ENCODE data around the gene CREB3L2. TPM values are rescaled to one million over a fixed set of nuclear protein-coding genes. Genes with fewer than 3 reads are reported as not detected.

The CREB3L2 gene
- total RNA-seq, 1 donor, result 28.6 TPM

- TF ChIP-seq CTCF (IDR thresholded peaks at IDR 0.05; ENCODE audit: extremely low read depth, low read depth, low read length), result no peak
- Histone ChIP-seq H3K27ac (ENCODE audit: low read depth, low read length) (peak overlapping the region; percentile 99), H3K4me1 (ENCODE audit: insufficient read depth, low read length) (peaks cover 92% of the 10 kb centered on the region)
These were observed 124.7 kb downstream of the CREB3L2 start for GRCh38 chr7:137877027-137877675.

GRCh38 chr7:137875746-137876145, 126.1 kb downstream of the CREB3L2 start:
- Histone ChIP-seq H3K36me3 (ENCODE audit: insufficient read depth, low read length) (peaks cover 74% of the 10 kb centered on the region), H3K27me3 (ENCODE audit: insufficient read depth, low read length) (no peaks in the 10 kb centered on the region), H3K79me2 (ENCODE audit: insufficient read depth, low read length) (peaks cover 4% of the 10 kb centered on the region), H3K4me2 (ENCODE audit: insufficient read depth, low read length) (no peak overlapping the region), H4K20me1 (ENCODE audit: insufficient read depth, low read length) (no peaks in the 10 kb centered on the region), H3K4me3 (ENCODE audit: insufficient read depth, low read length) (no peak overlapping the region), H3K27ac (ENCODE audit: low read depth, low read length) (peak overlapping the region; percentile 99), H3K4me1 (ENCODE audit: insufficient read depth, low read length) (peaks cover 78% of the 10 kb centered on the region), H3K9me3 (ENCODE audit: low read depth, low read length) (no peaks in the 10 kb centered on the region), H2AFZ (ENCODE audit: low read length) (no peak overlapping the region)
- DNase-seq (ENCODE audit: insufficient read length, low spot score, missing footprints), result no peak
- TF ChIP-seq CTCF (IDR thresholded peaks at IDR 0.05; ENCODE audit: extremely low read depth, low read depth, low read length), result no peak

More at GRCh38 chr7:137877027-137877675, 124.7 kb downstream of the CREB3L2 start:
- Histone ChIP-seq H3K79me2 (ENCODE audit: insufficient read depth, low read length) (peaks cover 4% of the 10 kb centered on the region), H3K27me3 (ENCODE audit: insufficient read depth, low read length) (no peaks in the 10 kb centered on the region), H3K4me3 (ENCODE audit: insufficient read depth, low read length) (no peak overlapping the region), H2AFZ (ENCODE audit: low read length) (no peak overlapping the region), H3K36me3 (ENCODE audit: insufficient read depth, low read length) (peaks cover 75% of the 10 kb centered on the region), H4K20me1 (ENCODE audit: insufficient read depth, low read length) (no peaks in the 10 kb centered on the region), H3K9me3 (ENCODE audit: low read depth, low read length) (no peaks in the 10 kb centered on the region), H3K4me2 (ENCODE audit: insufficient read depth, low read length) (no peak overlapping the region)
- DNase-seq (ENCODE audit: insufficient read length, low spot score, missing footprints), result no peak

DNA sequence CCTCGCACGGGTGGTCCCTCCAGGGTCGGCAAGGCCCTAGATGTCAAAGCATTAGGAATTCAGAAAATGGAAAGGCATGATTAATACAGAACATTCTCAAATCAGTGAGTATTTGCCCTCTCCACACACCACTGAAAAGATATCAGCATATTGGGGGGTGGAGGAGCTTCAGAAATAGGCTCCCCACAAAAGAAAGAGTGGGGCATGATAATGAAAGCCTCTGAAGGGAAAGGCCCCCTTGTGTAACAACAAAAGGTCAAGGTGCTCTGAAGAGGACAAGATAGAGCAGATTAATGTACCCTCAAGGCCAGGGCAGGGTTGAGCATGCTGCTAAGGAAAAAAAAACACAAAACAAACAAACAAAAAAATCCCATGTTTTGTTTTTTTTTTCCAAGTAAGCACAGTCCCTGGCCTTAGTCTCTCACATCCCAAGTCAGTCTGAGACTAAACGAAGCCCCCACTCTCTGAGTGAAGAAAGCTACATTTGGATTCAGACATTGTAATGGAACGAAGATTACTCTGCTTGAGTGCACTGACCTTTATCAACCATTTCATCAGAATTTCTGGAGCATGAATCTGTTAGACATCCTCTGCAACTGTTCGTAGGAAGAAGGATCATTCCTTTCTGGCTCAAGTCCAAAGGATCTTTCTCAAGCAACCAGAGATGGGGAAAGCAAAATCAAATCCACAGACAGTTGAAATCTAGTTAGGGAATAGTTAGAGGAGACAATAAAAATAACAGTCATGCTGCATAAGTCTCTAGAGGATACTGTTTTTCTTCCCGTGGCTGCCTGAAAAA, 127.7 kb downstream of the CREB3L2 start:
- H4K20me1 ChIP-seq (ENCODE audit: insufficient read depth, low read length), result no peaks in the 10 kb centered on the region
- H3K36me3 ChIP-seq (ENCODE audit: insufficient read depth, low read length), result peaks cover 65% of the 10 kb centered on the region
- H3K4me1 ChIP-seq (ENCODE audit: insufficient read depth, low read length), result peaks cover 63% of the 10 kb centered on the region

More for the DNA sequence above, 127.7 kb downstream of the CREB3L2 start:
- Histone ChIP-seq H3K4me3 (ENCODE audit: insufficient read depth, low read length) (peak overlapping the region; percentile 4), H3K27ac (ENCODE audit: low read depth, low read length) (peak overlapping the region; percentile 99), H3K9me3 (ENCODE audit: low read depth, low read length) (no peaks in the 10 kb centered on the region), H3K27me3 (ENCODE audit: insufficient read depth, low read length) (no peaks in the 10 kb centered on the region), H2AFZ (ENCODE audit: low read length) (no peak overlapping the region), H3K79me2 (ENCODE audit: insufficient read depth, low read length) (peaks cover 7% of the 10 kb centered on the region), H3K4me2 (ENCODE audit: insufficient read depth, low read length) (peak overlapping the region; percentile 47)
- no peak for TF ChIP-seq CTCF (IDR thresholded peaks at IDR 0.05; ENCODE audit: extremely low read depth, low read depth, low read length)
- no peak for DNase-seq (ENCODE audit: insufficient read length, low spot score, missing footprints)
